HG02943 (cell line): ENCODE data around the gene ST3GAL3.

Source experiments
- ATAC-seq: cut with Tn5 transposase; IDR thresholded peaks from one replicate; pipeline ENCODE4 v1.9.1; 2021; ENCODE audit warnings: mild to moderate bottlenecking, low read depth, moderate library complexity; ENCODE audit not compliant: unreplicated experiment

ST3GAL3 gene

DNA sequence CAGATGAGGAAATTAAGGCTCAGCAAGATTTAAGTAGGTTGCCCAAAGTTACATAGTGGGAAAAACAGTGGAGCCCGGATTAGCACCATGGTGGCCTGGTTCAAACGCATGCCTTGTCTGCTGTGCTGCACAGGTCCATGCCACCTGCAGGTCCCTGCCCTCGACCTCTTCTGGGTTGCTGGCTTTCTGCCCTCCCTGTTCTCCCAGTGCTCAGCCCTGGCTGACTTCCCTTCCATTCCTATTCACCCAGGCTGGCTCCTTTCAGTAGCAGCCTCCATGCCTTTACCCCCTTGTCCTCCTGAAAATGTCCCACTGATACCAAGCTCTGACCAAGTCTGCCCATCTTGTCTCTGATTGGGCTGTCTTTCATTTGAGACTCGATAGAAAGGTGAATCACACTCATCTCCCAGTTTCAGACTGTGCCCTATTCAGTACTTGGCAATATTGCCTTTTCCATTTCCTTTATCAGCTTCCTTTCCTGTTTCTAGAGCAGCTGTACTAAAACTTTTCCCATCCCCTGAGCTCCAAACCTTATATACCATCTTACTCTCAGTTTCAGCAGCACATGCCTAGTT lies 75.8 kb downstream of the ST3GAL3 start:
- ATAC-seq: no peak

DNA sequence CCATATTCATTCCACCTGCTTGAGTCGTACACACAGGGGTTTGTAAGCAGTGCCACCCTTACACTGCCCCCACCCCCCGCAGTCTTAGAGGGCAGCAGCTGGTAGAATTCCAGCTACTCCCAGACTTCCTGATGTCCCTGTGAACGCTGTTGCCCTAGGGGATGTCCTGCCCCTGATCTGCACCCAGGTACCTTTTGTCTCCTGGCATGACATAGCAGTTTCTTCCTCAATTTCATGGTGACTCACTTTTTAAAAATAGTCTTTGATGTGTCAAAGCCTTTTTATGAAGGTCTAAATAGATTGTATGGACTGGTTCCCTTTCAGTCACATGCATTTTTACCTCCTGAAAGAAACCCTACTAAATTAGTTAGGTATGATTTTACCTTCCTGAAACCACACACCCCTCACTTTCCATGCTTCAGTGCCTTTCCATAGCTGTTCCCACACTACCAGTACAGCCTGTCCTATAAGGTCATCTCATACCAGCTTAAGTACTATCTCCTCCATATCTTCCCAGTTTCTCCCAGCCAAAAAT lies 76.4 kb downstream of the ST3GAL3 start:
- ATAC-seq: no peak

GRCh38 chr1:43786201-43786958 lies 79.0 kb downstream of the ST3GAL3 start:
- no peak for ATAC-seq

DNA sequence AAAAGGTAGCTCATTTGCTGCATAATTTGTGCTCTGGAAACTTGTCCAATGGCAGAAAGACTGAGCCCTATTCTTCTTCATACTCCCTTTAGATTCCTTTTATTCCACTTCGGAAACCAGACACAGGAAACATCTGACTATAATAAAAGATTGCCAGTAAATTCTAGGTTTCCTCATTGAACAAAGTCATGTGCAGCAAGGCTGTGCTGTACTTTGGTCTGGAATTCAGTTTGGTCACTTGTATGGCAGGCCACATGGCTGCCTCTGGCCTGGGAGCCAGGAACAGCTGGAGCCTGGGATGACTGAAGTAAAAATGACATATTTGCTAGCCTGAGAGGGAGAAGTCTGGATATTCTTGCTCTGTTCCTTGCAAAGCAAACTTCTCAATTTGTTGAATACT lies 79.6 kb downstream of the ST3GAL3 start:
- ATAC-seq: no peak

DNA sequence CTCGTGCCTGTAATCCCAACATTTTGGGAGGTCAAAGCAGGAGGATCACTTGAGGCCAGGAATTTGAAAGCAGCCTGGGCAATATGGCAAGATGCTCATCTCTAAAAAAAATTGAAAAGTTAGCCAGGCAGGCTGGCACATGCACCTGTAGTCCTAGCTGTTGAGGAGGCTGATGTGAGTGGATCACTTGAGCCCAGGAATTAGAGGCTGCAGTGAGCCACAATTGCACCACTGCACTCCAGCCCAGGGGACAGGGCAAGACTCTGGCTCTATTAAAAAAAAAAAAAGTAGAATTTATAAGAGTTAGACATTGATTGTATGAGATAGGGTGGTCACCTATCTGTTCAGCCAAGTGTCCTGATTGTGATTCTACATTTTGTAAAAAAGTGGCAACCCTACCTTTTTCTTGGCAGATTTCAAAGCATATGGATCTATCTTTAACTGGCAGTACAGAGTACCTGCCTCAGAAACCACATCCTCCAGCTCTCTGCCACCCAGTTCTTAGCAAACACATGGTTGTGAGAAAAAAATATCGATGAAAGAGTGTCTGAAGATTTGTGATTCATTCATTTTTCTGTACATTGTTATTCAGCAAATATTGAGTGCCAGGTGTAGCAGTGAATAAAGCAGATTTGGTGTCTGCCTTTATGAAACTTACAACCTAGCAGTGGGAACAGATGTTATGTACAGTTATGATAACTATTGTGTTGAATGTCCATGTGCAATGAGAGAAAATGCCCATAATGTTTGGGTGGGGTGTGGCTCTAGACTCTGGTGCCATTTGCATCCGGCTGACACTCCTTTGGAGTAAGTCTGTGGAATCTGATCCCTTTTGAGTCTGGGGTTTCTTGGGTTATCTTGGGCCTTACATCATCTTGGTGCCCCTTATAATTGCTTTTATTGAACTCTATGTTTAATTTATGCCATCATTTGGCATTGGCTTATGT lies 82.5 kb downstream of the ST3GAL3 start:
- ATAC-seq: no peak

DNA sequence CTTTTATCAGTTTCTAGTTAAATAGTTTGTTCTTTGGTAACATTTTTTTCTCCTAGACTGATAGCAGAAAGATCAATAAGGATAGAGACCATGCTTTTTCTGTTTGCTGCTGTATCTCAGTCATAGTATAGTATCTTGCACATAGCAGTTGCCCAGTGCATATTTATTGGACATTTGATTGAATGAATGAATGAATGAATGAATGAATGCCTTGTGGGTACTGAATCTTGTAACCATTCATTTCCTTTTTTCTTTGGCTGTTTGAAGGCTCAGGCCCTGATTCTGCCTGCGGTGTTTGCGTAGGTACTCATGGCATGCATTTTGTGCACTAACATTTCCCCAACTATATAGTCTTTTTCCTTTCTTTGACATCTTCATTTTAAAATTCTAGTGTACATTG lies 83.9 kb downstream of the ST3GAL3 start:
- ATAC-seq: no peak

DNA sequence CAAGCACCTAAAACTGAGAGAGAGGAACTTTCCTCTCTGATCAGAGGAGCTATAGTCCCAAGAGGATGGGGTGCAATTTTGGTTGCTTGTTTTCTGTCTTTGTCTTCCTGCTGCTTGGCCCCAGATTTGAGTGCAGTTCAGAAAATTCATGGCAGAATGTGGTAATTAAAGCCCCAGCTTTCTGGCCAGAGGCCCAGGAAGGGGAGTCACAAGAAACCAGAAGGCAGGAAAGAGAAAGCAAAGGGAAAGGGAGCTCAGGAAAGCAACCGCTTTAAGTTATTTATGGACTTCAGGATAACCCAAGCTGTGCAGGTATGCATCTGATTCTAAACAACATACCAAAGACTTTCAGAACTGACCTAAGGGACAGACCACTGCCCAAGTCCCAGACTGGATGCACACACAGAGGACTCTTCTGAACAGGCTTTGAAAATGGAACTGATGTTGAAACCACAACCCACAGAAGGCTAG lies 88.8 kb downstream of the ST3GAL3 start:
- ATAC-seq: no peak

DNA sequence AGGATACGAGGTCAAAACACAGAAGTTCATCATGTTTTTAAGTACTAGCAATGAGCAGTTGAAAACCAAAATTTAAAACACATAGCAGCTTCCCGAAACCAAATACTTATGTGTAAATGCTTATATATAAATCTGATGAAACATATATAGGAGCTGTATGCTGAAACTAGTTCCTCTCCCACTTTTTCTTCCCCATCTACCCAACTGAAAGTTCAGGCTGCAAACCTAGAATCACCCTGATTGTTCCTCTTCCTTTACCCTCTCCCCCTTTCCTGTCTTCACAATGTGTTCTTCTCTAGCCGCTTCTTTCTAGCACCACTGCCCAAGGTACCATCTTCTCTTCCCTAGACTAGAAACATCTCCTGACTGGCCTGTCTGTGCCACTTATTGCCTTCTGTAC lies 90.6 kb downstream of the ST3GAL3 start:
- ATAC-seq: no peak

- no peak for ATAC-seq
Measured at GRCh38 chr1:43799656-43800635, 92.6 kb downstream of the ST3GAL3 start.

GRCh38 chr1:43800771-43801170 lies 93.4 kb downstream of the ST3GAL3 start:
- no peak for ATAC-seq

DNA sequence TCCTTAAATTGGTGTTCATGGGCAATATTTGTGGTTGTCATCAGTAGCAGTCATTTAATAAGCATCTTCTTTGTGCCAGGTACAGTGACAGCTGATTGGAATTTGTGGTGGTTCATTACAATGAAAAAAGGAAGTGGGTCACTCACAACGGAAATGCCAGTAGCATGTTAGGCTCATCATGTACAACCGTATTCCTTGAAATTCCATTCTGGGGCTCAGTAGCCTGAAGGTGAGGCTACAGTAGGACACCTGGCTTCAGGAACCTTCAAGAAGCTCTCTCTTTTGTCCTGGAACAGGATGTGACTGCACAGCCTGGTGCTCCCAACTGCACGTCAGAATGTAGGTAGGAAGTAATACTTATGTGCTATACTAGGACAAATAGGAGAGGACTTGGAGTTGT lies 93.9 kb downstream of the ST3GAL3 start:
- ATAC-seq: no peak

DNA sequence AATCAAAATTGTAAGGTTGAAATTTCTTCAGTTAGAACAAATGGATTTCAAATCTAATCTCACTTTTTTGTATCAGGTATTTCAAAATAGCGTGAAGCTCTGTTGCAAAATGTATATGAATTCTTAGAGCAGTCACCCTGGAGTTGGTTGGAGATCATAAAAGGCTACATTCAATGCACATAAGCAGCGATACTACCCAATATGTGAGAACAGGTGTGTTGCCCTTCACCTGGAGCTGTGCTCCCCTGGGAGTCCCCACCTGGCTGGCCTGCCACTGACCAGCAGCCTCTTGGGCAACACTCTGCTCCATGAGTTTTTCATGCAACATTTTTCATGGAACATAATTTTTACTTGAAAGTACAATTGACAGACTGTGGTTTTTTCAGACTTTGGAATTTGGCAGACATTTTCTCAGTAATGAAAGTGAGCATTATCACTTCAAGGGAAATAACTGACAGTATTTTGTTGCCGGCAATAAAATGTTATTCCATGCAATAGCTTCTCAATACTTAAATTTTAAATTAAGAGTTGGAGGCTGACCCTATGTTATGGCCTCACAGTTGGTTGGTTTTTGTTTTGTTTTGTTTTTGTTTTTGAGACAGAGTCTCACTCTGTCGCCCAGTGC lies 95.1 kb downstream of the ST3GAL3 start:
- ATAC-seq: no peak

DNA sequence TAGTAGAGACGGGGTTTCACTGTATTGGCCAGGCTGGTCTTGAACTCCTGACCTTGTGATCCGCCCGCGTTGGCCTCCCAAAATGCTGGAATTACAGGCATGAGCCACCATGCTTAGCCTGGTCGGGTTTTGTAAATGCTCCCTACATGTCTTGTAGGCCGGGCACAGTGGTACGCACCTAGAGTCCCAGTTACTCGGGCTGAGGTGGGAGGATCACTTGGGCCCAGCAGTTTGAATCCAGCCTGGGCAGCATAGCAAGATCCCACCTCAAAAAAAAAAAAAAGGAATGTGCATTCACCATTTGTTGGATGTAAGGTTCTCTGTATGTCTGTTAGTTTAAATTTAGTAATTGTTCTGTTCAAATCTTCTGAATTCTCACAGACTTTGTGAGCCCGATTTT lies 95.8 kb downstream of the ST3GAL3 start:
- no peak for ATAC-seq

DNA sequence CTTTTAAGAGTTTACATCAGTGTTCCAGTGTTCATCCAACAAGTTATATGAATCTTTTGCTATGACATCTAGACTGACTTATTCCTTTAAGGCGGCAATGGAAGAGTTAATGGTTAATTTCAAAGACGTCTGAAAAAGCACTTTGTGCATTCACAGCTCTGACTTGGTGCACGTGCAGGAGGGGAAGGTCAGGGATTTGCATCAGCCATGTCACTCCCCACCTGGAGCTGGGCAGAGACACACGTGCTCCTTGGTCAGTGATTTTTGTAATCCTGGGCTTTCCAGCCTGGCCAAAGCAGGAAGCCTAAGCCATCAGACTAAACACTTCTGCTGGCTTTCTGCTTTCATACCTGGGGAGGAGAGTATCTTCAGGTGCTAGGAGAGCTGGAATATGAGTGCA lies 96.3 kb downstream of the ST3GAL3 start:
- ATAC-seq: no peak

GRCh38 chr1:43804569-43804968 lies 97.2 kb downstream of the ST3GAL3 start:
- no peak for ATAC-seq

DNA sequence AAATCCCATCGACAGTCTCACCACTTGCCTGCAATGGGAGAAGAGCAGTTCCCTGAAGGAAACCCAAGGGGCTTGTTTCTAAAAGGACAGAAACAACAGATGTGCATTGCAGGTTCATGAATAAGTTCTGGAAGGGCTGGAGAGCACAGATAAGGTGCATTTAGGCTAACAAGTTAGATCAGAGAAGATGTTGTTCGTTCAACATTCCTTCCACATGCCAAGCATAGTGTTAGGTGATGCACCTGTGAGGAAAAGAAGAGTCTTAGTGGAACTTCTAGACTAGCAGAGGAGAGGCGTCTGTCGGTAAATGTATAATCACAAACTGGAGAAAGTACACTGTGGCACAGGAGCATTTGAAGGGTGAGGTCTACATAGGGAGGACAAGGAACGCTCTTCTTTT lies 98.0 kb downstream of the ST3GAL3 start:
- ATAC-seq: no peak

- ATAC-seq: no peak
Measured at GRCh38 chr1:43806183-43806582, 98.8 kb downstream of the ST3GAL3 start.

DNA sequence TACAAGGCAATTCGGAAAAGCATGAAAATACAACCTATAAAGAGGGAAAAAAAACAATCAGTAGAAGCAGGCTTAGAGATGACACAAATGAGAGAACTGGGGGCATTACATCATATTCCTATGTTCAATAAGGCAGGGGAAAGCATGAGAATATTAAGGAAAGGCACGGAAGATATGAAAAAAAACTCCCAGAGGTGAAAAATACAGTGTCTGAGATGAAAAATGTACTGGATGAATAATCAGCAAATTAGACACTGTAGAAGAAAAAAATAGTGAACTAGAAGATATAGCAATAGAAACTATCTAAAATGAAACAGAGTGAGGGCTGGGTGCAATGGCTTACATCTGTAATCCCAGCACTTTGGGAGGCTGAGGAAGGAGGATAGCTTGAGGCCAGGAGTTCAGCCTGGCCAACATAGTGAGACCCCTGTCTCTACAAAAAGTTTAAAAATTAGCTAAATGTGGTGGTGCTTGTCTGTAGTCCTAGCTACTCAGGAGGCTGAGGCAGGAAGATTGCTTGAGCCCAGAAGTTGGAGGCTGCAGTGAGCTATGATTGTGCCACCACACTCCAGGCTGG lies 101.8 kb downstream of the ST3GAL3 start:
- ATAC-seq: no peak

DNA sequence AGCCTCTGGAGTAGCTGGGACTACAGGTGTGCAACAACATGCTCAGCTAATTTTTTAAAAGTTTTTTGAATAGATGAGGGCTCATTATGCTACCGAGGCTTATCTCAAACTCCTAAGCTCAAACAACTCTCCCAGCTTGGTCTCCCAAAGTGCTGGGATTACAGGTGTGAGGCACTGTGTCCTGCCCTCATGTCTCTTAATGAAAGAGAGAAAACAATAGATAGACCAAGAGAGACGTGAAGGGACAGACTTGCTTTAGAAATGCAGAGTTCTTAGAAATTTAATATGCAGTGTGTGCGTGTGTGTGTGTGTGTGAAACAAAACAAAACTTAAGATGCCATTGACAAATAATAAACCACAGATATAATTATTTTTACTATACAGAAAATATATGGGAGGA lies 105.2 kb downstream of the ST3GAL3 start:
- ATAC-seq: no peak
